HUES64 (cell line): ENCODE results near the gene EEF1E1.

ENCODE experiments used
- H3K27ac ChIP-seq: 2 replicates; pipeline ENCODE4 v1.7.0; 2013; ENCODE audit warnings: low read depth, low read length, inconsistent platforms
- H3K27me3 ChIP-seq: 2 replicates; pipeline ENCODE4 v1.6.1; 2013; ENCODE audit warnings: mild to moderate bottlenecking, low read length; ENCODE audit not compliant: insufficient read depth
- H3K36me3 ChIP-seq: 2 replicates; pipeline ENCODE4 v1.6.1; 2013; ENCODE audit warnings: mild to moderate bottlenecking, low read length; ENCODE audit not compliant: insufficient read depth
- H3K4me1 ChIP-seq: 2 replicates; pipeline ENCODE4 v1.6.1; 2013; ENCODE audit warnings: mild to moderate bottlenecking, low read length, moderate library complexity; ENCODE audit not compliant: insufficient read depth
- H3K4me3 ChIP-seq: 2 replicates; pipeline ENCODE4 v1.5.1; 2013; ENCODE audit warnings: mild to moderate bottlenecking, low read length, moderate library complexity
- H3K9ac ChIP-seq: 2 replicates; pipeline ENCODE4 v1.6.1; 2013; ENCODE audit warnings: mild to moderate bottlenecking, low read depth, low read length
- H3K9me3 ChIP-seq: 2 replicates; pipeline ENCODE4 v1.6.1; 2013; ENCODE audit warnings: low read depth, low read length; ENCODE audit not compliant: insufficient read depth
- WGBS: fragments of 150-250, 120-280 bp; methylation state at CpG from one replicate; pipeline ENCODE4 v1.1.7; 2013; ENCODE audit warnings: missing lambda C conversion rate; 5-methylcytosine and 5-hydroxymethylcytosine counted together

EEF1E1 gene

DNA sequence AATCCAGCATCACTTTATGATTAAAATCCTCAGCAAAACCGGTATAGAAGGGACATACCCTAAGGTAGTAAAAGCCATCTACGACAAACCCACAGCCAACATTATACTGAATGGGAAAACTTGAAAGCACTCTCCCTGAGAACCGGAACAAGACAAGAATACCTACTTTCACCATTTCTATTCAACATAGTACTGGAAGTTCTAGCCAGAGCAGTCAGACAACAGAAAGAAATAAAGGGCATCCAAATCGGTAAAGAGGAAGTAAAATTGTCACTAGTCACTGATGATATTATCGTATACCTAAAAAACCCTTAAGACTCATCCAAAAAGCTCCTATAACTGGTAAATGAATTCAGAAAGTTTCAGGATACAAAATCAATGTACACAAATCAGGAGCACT is 71.4 kb downstream of the EEF1E1 start:
- Histone ChIP-seq H3K9me3 (no peaks in the 10 kb centered on the region), H3K36me3 (no peaks in the 10 kb centered on the region; the same call in 1 of the 2 replicates), H3K9ac (no peak overlapping the region), H3K4me1 (peaks cover 13% of the 10 kb centered on the region; the same call in 1 of the 2 replicates), H3K4me3 (no peak overlapping the region), H3K27me3 (no peaks in the 10 kb centered on the region), H3K27ac (no peak overlapping the region)
- WGBS, result over 99% methylated on average over 5 of the region's 5 CpGs
